Activated CD4-positive, alpha-beta T cell treated with anti-CD3 and anti-CD28 coated beads, Interleukin-2, amount 50 U/mL, for 16 hours (primary cell): ENCODE results near the gene OCA2.
"Not testable (repeated sequence)": the region's sequence is repeated elsewhere in the genome, so short reads cannot be mapped to it uniquely, and the experiment has no call there.

Source experiments
- DNase-seq: peaks from one replicate; pipeline ENCODE4 v3.0.0-alpha.2; 2020

OCA2 gene

DNA sequence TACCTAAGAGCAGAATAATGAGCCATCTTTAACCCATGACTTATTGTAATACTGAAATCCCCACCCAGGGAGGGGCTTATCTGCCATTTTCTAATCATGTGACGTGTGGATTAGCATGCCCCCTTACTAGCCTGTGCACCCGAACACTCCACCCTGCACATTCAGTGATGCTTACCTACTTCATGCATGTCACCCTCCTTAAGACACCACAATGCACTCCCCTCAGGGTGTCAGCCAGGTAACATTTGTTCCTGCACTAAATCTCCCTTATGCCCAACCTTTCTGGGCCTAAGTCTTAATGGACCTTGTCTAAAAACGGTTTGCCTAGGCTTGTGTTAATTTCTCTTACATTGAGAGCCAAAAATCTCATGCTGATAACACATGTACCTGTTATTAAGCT lies 336.6 kb downstream of the OCA2 start:
- no peak for DNase-seq

GRCh38 chr15:27757052-27757451 lies 342.1 kb downstream of the OCA2 start:
- no peak for DNase-seq

DNA sequence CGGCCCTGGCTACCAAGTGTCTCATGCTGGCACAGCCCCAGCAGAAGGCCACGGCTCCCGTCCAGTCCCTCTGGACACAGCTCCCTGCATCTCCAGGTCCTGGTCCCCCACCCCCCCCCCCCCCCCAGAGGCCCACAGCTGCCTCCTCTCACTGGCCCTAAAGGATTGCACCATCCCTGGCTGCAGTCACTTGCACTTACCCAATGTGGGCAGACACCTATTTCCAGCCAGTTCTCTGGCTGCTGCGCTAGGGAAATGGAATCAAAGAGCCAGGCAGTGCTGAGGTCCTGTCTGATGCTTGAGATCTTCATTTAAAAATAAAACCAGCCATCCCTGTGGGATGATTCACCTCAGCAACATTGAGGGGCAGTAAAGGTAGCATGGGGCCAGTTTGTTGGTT lies 346.4 kb downstream of the OCA2 start:
- DNase-seq: no peak

DNA sequence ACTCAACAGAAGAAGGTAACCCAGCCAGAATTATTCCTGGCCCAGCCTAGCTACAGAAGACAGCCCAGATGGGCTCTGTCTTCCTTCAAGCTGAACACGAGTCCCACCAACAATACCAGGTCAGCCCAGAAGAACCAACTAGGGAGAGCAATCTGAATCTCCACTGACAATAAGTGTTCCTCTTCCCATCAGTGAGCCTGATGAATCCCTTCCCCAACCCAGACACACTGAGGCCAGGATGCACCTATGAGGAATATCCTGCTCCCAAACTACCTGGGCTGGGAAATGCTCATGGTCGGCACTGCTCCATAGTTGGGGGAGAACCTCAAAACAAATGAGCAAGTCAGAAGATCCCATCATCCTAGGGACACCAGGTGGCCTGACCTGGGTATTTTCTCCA lies 351.1 kb downstream of the OCA2 start:
- DNase-seq: no peak

DNA sequence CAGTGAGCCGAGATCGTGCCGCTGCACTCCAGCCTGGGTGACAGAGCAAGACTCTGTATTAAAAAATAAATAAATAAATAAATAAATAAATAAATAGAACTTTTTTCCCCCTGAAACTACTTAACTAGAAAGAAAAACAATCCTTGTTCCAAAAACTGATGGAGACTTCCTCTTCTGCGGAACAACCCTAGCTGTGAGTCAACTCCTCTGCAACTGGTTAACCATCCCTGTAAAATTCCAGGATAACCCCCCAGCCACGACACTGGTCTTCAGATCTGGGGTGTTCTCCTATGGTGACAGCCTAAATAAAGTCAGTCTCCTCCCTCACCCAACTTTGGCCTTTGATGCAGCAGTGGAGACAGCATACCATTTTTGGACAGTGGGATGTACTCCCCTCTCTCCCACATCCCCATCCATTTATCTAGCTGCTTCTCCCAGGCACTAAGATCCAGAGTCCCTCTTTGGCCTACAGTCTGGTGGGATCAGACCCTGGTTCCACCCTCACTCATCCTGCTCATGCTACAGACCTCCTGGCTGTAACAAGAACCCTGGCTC lies 352.6 kb downstream of the OCA2 start:
- DNase-seq: no peak

GRCh38 chr15:27744641-27745040 lies 354.5 kb downstream of the OCA2 start:
- no peak for DNase-seq

DNA sequence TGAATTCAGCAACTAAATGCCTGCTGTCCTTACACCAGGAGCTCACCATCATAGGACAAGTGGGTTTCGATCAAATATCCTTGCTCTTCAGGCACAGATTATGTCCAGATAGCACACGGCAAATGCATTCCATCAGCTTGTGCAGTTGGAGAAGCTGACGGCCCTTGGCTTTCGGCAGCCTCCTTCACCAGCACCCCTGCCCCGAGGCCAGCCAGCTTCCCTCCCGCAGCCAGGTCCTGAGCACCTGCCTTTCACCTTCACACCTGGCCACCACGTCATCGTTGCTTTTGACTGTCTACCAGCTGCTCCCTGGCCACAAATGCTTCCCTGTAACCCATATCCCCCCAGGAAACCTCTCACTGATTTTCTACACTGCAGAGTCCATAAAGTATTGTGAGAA lies 355.5 kb downstream of the OCA2 start:
- no peak for DNase-seq

DNA sequence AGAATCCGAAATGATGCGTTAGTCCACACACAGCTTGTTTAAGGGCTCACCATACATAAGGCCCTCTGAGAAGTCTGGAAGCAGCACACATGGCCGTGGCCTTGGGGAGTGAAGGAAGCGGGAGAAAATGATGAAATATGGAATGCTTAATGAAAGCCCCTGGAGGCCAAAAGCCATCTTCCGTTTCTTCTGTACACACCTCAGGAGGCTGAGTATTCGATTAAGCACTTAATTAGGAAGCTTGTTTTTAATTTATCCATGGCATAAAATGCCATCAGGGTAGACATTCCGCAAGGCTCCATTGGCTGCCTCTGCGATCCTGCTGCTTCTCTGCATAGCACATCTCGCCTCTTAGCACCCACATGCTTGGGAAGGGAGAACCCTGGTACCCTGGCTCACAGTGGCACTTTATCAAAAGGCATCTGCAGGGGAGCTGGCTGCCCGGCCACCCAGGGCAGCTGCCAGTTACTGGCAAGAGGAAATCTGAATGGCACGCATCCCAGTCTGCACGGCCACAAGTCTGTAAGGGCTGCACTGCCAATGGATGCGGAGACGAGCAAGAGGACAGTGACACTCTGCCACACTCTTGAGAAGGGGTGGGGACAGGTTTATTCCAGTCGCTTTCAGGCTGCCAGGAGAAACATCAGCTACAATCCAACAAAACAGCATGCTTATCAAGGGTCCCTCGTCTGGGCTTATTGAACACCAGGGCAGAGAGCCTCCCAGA lies 356.2 kb downstream of the OCA2 start:
- no peak for DNase-seq

GRCh38 chr15:27741226-27741860 lies 357.8 kb downstream of the OCA2 start:
- no peak for DNase-seq

DNA sequence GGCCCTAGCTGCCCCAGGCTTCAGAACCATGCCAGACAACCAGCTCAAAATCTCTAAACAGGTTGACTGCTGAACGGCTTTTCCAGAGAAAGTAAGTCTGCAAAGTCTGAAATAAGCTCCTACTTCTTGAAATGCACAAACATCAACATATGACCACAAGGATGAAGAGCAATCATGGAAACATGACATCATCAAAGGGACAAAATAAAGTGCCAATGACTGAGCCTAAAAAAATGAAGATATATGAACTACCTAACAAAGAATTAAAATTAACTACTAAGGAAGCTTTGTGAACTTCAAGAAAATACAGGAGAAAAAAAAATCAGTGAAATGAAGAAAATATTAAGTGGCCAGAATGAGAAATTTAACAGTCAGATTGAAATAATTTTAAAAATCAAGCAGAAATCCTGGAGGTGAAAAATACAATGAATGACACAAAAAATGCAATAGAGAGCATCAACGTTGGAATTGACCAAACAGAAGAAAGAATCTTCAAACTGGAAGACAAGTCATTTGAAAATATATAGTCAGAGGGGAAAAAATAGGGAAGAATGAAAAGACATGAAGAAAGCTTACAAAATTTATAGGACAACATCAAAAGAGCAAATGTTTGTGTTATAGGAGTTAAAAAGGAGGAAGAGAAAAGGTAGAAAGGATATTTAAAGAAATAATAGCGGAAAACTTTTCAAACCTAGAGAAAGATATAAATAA lies 364.2 kb downstream of the OCA2 start:
- DNase-seq: no peak

DNA sequence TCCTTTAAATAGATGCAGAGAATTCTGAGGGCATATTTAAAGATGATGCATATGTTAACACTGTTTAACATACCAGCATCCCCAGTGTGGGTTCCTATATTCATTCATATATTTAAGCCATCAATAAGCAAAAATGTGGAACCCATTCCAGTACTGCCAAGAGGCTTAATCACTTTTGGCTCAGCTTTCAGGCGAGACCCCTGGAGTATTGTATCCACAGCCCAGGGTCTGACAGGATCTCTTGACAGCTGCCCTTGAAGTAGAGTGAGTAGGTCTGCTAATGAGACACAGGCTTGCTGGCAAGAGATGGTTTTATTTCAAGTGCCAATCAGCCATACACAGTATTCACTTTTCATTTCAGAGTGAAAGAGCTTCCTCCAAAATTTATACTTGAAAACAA lies 367.3 kb downstream of the OCA2 start:
- DNase-seq: no peak

GRCh38 chr15:27730868-27731267 lies 368.2 kb downstream of the OCA2 start:
- DNase-seq: no peak

GRCh38 chr15:27725731-27726130 lies 373.4 kb downstream of the OCA2 start:
- no peak for DNase-seq

DNA sequence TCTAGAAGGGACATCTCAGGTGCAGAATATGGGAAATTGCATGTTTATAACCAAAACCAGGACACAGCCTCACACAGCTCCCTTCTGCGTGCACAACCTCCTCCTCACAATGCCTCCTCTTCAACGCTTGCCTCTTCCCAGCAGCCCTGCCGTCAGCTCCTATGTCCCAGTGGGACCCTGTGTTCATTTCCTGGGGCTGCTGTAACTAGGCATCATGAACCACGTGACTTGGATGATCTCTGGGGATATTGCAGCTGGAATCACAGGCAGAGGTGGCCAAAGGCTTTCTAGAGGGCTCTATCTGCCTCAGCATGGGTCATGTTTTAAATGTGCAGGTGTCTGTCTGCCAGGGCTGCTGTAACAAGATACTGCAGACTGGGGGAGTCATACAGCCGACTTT lies 375.3 kb downstream of the OCA2 start:
- DNase-seq: no peak

GRCh38 chr15:27722102-27722501 lies 377.0 kb downstream of the OCA2 start:
- DNase-seq: no peak

- no peak for DNase-seq
Measured at GRCh38 chr15:27714675-27715074, 384.4 kb downstream of the OCA2 start.

DNA sequence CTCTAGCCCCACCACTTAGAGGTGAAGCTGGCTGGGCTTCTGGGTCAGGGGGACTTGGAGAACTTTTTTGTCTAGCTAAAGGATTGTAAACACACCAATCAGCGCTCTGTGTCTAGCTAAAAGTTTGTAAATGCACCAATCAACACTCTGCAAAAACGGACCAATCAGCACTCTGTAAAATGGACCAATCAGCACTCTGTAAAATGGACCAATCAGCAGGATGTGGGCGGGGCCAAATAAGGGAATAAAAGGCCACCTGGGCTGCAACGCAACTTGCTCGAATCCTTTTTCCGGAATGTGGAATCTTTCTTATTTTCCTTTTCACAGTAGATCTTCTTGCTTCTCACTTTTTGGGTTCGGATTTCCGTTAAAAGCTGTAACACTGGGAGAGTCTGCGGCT lies 385.3 kb downstream of the OCA2 start:
- DNase-seq: not testable (repeated sequence)

DNA sequence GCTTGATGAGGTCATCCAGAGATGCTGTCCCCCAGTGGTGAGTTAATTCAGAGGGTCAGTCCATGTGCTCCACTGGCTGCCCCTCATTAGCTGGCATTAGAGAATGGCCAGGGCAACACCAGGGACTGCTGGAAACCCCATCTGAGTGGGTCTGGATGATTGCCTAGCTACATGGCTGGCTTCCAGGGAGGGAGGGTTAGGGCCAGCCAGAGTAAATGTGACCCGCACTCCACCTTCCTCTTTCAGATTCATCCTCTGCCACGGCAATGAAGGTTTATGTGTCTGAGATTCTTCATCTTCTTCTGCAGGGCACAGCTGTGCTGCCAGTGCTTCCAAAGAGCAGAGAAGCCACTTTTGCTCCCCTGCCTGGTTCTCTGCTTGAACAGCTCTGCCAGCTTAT lies 391.9 kb downstream of the OCA2 start:
- no peak for DNase-seq

DNA sequence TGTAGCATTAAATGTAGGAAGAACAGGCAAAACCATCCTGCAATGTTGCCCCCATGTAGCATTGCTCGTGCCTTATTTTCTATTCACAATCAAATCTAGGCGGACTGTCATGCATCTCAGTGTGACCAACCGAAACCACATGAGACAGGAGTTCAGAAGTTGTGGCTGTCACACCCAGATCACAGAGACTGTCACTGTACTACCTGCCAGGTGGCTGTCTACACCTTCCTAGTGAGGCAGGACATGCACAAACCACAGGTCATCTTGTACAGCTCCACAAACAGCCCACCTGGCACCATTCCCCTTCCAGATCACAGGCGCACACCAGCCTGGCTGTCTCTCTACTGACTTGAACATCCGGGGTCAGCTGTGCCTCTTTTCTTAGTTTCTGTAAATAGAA lies 392.8 kb downstream of the OCA2 start:
- no peak for DNase-seq

DNA sequence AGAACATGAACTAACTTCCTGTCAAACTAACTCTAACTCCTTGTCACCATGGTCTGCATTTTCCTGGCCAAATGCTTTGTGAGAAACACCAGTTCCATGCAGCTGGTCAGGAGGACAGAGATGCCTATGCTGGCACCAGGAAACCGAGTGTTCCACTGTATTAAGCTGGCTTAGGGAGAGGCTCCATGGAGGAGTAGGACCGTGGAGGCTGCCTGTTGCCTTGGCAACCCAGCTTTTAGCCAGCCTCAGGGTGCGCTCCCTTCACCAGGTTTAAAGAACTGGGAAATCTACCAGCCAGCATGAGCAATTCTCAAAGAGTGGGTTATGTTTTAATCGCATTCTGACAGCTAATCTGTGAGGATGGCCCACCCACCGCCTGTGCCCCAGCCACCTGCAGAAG lies 394.1 kb downstream of the OCA2 start:
- DNase-seq: no peak
